RKO (cell line): ENCODE results near the gene TICRR.

Experiments
- DNase-seq: peaks from one replicate; pipeline ENCODE4 v3.0.0-alpha.2; 2016; ENCODE audit warnings: low spot score

The TICRR gene

DNA sequence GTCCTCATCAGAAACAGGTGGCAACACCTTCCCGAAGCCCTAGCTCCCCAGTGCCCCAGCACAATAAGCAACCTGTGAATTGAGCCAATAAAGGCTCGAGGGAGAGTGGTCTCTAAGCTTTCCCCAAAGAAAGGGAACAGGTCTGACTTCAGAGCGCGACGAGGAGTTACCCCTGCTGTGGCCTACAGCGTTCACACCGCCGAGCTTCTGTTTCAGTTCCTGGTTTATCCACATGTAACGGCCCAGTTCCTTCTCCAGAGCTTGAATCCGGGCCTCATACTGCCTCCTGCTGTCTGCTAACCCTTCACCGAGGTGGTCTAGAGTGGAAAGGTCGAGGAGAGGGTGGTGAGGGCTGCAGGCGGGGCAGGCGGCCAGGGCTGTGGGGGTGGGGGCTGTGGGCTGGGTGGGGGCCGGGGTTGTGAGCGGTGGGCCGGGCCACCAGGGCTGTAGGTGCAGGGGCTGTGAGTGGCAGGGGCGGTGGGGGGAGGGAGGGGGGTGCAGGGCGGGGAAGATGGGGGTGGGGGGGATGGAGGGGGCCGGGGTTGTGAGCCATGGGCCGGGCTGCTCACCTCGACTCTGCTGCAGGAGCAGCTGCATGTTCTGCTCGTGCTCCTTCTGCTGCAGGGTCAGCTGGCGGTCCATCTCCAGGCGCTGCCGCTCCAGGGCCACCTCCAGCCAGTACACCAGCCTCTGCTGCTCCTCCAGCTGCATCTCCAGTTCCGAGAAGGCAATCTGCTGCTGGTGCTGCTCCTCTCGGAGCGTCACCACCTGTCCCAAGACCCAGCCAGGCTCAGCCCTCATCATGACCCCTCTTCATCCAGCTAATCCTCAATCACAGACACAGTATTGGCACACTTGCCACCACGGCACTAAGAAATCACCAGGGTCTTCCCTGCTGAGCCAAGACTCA is 53.8 kb downstream of the TICRR start:
- no peak for DNase-seq

DNA sequence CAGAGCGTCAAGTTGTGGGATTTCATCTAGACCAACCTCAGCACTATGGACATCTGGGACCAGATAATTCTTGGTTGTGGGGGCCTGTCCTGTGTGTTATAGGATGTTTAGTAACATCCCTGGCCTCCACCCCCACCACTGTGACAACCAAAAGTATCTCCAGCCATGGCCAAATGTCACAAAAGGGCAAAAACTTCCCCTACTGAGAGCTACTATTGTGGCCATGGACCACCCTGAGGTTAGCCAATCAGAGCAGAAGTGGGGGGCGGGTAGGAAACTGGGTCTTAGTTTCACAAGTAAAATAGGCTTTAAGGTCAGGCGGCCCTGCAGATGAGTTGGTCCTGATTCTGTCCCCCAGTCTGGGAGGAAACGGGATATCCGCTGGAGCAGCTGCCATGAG is 54.6 kb downstream of the TICRR start:
- DNase-seq: no peak

DNA sequence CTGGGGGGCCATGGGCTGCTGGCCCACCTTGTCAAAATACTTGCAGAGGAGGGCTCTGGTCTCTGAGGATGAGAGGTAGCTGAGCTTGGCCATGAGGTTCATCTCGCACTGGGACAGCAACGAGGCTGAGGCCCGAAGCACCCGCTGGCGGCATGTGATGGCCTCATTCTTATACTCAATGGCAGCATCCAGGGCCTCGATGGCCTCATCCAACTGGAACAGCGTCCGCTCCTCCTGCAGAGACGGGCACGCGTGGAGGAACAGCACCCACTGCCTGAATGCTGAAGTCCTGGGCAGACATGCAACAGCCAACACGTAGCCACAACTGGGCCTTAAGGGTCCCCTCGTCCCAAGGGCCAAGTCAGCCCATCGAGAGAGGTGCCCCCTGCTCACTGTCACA is 55.0 kb downstream of the TICRR start:
- no peak for DNase-seq

DNA sequence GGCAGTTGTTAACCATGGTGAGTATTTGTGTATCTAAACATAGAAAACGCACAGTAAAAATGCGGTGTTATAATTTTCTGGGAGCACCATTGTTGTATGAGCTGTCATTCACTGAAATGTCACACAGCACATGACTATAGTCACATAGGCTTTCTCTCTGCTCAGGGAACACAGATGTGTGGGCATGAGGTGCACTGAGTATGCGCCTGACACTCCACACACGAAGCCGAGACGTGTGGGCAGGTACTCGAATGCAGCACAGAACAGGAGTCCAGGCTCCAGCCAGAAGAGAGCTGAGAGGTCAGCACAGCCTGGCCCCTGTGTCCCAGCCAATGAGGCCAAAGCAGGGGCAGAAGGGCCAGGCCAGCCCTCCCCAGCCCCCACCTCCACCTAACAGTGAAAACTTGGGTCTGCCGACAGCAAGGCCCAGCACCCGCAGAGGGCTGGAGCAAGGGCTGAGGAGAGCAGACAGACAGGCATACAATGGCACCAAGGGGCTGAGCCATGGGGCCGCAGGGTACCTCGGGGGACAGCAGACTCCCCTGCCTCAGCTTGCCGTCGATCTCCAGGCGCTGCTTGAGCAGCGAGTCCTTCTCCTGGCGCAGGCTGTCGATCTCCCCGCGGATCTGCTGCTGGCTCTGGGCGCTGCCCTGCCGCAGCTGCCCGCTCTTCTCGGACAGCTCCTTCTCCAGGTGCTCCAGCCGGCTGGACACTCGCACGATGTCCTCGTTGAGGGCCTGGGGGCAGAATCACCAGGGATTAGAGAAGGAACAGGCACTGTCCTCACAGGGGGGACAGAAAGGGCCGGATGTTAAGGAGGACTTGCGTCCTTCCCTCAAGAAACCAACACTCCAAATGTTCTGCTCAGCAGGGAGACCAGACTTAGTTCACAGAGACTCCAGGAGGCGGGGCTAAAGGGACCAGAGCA is 56.0 kb downstream of the TICRR start:
- DNase-seq: no peak

DNA sequence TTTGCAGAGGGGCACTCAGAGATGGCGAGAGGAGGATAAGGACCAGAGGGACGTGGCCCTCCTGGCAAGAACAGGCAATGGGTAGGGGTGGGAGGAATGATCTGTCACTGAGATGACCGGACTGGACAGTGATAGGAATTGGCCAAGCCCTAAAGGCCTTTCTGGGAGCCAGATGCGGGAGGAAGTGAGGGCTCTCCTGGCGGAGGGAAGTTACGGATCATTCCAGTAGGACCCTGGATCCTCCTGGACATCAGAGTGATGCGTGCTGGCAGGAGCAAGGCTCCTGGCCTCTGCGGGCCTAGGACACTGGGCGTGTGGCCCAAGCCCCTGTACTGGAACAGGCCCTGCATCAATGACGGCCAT is 56.6 kb downstream of the TICRR start:
- DNase-seq: no peak

DNA sequence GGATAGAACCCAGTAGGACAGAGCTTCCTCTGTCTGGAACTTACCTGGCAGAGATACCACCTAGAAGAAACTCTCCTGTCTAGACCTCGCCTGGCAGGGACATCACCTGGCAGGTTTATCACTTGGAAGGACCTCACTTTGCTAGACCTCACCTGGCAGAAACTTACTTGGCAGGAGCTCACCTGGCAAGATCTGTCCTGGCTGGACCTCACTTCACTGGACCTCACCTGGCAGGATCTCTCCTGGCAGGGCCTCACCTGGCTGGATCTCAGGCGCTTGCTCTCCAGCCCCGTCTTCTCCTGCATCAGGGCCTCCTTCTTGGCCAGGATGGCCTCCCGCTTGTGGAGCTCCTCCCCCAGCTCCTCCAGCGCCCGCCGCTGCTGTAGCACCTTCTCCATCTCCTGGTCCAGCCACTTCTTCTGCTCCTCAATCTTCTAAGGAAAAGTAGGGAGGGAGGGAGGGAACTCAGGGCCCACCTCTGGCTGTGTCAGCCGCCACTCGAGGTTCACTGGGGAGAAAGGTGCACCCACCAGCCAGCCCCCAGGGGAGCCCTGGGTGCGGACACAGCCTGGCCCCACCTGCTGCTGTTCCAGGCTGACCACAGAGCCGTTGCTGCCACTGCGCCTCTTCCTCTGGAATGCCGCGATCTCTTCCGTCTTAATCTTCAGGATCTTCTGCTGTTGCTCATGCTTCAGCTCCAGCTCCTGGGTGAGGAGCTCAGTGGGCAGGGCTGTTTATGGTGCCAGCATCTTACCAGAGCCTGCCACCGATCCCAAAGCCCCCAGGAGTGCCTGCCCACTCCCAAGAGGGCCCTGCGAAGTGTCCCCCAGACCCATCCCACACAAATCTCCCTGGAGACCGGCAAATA is 57.5 kb downstream of the TICRR start:
- no peak for DNase-seq

DNA sequence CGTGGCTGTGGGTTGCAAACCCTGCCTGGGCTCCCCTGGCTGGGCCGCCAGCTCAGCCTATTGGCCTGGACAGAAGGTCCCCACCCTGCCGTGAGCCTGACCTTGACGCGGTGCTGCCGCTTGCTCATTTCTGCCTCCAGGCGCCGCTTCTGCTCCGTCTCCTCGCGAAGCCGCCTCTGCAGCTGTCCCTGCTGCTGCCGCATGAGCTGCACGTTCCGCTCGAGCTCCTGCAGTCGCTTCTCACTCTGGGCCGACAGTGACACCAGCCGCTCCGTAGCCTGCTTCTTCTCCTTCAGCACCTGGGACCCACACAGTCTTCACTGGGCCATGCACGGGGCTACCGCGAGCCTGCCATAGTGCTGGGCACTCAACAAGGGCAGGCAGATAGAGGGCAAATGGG is 58.3 kb downstream of the TICRR start:
- DNase-seq: no peak

DNA sequence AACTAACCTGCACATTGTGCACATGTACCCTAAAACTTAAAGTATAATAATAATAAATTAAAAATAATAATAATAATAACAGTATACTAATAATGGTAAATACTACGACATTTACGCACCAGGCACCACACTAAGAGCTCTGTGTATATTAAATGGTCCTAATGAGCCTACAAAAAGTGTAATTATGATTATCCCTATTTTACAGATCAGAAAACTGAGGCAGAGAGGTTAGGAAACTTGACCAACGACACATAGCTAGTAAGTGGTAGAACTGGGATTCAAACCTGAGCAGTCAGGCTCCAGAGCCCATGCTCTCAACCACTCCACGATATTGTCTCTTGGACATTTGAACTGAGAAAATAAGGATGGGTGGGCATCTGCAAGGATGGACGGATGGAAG is 65.0 kb downstream of the TICRR start:
- DNase-seq: no peak

DNA sequence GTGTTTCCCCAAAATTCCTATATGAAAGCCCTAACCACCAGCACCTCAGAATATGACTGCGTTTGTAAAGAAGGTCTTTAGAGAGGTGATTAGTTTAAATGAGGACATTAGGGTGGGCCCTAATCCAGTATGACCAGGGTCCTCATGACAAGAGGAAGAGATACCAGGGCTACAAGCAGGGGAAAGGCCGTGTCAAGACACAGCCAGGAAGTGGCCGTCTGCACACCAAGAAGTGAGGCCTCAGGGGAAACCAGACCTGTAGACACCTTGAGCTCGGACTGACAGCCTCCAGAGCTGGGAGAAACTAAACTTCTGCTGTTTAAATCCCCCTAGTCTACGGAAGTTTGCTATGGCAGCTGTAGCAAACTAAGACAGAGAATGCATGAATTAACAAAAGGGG is 65.8 kb downstream of the TICRR start:
- no peak for DNase-seq

DNA sequence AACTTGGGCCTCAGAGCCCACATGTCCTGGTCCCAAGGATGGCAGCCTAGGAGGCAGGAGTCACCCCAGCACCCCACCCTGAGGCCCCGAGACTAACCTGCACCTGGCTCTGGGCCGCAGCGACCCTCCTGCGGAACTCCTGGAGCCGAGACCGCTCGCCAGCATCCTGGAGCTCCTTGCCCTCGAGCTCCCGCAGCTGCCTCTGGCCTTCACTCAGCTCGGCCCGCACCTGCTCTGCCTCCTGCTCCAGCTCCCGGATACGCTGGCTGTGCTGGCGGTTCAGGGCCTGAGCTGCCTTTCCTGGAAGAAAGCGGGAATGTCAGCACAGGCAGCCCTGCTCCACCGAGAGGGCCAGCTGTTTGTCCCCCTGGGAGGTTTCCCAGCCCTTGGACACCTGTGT is 66.8 kb downstream of the TICRR start:
- DNase-seq: no peak

DNA sequence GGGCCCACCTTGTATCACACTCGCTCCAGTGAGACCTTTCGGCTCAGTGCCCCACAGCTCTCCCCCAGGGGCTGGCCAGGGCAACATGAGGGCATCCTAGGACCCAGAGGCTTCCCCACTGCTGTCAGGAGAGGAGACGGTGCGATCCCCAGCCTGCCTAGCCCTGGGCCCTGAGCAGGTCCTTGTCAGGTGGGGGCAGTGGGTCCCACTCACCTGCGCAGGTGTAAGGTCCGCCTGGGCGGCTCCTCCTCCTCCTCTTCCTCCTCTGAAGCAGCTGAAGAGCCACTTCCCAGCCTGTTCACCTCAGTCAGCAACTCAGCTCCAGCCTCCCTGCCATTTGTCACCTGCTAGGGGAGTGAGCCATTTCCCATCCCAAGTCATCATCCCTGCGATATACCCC is 70.4 kb downstream of the TICRR start:
- no peak for DNase-seq

DNA sequence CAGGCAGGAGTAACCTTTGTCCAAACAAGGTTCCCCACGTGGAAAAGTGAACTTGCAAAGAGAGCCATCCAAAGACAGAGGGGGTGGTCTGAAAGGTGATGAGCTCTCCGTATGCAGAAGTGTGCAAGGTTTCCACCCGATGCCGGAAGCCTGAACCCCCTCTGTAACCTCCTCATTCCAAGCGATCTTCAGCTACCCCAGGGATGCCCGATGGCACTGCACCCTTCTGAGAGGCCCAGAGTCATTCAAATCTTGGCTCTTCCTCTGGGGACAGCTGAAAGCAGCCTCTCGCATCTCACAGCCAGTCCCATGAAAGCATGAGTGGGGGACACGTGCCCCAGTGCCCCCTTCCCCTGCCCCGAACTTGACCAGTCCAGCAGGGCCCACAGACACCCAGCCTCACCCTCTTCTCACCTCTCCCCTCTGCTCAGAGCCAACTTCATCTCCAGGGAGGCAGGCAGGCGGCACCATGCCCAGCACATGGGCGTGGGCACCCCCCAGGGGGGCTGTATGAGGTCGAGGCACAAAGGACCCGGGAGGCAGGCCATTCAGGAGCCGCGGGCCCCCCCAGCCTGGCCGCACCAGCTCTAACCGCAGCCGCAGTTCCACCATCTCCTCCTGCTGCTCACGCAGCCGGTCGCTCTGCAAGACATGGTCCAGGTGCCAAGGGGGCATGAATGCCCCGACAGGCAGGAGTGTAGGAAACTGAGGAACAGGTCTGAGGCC is 71.3 kb downstream of the TICRR start:
- no peak for DNase-seq

DNA sequence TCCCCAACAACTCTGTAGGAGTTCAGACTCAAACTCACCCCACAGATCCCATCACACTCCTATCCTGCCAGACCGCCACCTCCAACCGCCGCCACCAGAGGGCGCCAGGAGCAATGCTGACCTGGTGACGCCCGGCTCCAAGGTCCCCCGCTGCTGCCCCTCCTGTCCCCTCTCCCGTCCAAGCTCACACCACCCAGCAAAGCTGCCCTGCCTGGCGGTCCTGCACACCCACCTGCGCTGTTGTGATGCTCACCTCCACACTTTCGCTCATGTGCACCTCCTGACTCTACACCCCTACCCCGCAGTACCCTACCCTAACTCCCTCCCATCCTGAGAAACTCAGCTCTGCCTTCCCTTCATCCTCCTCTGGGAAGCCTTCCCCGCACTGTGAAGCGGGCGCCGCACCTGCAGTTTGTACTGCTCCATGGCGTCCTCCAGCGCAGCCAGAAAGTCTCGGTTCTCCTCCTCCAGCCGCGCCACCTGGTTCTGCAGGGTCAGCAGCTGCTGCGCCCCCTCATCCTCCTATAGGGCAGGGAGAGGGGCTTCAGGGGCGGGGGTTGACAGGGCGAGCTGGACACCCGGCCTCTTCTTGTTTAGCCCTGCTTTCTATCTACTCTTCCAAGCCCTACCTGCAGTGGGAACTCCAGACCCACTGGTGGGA is 72.1 kb downstream of the TICRR start:
- DNase-seq: peak; percentile 54

DNA sequence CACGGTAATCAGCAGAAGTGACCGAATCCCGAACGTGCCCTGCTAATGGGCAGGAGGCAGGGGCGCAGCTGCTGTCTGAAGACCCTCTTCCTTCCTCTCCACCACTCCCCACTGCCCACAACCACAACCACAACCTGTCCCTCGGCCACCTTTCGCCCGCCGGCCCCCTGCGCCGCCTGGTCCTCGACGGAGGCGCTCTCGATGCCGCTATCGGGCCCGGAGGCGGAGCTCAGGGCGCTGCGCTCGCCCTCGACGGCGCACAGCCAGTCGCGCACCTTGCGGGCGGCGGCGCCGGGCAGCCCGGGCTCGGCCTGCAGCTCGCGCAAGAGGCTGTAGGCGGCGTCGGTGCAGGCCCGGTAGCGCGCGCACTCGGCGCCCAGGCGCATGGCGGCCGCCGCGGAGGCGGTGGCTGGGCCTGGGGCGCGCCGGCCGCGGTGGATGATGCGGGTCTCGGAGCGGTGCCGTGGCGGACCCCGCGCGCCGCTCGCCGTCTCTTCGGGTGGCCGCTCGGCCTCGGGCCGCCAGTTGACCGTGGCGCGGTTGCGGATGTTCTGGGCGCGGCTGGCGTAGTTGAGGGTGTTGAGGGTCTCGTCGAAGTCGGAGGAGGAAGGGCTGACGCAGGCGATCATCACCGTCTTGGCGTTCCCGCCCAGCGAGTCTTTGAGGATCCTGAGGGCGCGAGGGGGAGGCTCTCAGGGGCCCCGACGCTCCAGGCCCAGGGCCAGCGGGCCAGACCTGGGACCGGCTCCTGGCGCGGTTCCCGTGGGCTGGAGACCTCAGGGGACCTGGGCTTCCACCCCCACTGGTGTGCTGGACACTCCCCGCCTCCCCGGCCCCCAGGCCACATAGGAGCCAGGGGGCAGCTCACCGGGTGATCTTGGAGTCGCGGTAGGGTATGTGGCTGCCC is 73.1 kb downstream of the TICRR start:
- DNase-seq: no peak

DNA sequence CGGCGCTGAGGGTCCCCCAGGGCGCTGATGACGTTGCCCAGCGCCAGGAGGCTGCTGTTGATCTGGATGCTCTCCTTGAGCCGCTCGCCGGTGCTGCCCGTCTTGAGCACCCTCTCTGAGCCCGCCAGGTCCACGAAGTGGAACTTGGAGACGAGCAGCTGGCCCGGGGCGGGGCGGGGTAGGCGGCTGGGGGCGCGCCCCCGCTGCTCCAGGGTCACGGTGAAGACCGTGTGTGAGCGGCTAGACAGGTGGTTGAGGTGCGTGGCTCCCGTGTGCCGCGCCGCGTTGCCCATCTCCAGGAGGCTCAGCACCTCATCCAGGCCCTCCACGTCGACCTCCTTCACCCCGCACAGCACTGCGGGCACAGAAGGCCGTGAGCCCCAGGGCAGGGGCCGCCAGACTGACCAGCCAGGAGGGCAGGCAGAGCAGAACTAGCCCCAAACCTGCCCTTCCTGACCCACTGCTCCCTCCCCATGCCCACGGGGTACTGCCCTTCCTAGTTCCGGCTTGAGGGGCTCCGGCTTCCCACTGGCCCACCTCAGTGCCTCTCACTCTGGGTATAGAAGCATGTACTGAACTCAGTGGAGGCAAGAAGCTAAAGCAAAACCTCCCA is 73.8 kb downstream of the TICRR start:
- DNase-seq: no peak

DNA sequence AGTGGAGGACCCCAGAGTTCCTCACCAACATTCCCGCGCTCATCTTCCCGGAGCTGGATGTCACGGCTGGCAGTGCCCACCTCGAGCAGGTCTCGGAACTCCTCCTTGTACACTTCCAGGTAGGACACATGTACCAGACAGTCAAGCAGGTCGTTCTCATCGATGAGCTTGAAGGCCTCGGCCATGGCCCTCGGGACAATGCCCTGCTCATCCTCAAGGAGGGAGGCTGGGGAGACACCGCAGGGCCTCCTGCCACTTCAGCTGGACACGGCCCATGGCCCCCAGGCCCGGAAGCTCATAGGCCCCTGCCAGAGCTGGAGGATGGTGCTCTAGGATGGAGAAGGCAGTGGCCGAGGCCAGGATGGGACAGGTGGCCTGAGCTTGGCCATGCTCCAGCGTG is 74.4 kb downstream of the TICRR start:
- no peak for DNase-seq

DNA sequence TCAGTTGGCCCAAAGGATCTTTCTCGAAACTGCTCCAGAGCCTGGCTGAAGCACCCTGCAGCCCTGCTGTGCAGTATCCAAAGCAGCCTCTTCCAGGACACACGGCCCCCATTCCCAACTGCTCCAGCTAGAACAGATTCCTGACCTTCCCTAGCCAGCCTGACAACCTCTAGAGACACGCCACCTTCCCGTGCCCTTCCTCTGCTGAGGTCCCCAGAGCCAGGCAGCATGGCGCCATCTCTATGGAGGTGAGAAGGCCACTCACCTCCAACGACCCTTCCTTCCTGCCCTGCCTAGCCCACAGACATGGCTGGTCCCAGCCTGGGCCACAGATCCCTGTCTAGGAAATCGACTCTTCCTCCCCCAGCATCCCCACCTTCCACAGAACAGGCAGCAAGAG is 76.9 kb downstream of the TICRR start:
- DNase-seq: no peak

DNA sequence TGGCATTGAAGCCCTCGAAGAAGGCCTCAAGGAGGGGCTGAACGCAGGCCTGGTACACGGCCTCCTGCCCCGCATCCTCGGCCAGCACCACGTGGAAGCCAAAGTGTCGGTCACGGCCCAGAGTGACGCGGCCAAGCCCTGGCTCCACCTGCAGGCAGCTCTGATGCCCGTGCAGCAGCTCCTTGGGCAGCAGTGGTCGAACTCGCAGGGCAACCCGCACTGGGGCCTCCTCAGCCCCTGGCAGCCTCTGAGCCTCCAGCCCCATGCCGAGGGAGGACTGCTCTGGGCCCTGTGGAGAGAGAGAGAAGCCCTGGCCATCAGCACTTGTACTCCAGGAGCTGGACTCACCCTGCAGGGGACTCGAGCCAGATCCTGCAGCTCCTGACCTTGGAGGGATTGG is 77.4 kb downstream of the TICRR start:
- no peak for DNase-seq

DNA sequence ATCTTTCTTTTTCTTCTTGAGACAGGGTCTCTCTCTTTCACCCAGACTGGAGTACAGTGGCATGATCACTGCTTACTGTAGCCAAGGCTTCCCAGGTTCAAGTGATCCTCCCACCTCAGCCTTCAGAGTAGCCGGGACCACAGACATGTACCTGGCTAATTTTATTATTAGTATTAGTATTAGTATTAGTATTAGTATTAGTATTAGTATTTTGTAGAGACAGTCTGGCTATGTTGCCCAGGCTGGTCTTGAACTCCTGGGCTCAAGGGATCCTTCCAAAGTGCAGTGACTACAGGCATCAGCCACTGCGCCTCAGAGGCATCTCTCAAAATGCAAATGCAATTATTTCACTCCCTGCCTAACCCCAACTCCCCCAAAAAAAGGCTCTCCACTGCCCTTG is 78.3 kb downstream of the TICRR start:
- no peak for DNase-seq
